Gastrocnemius medialis (tissue), 4 donors: ENCODE measurements around the gene FAM110A.

Experiments used
- POLR2A ChIP-seq, 2 donors: fragments of 450-650 bp; IDR thresholded peaks; one replicate each; pipeline ENCODE4 v1.6.1; 2017; ENCODE audit warnings: antibody characterized with exemption in 2 of 2, mild to moderate bottlenecking in 2 of 2, moderate library complexity in 2 of 2
- TF ChIP-seq, protein P1 (sequence below), 5 experiments: fragments of 450-650 bp in 3 of 5; fragments of 200-600 bp in 2 of 5; sonication (generic) in 2 of 5; IDR thresholded peaks in 4 of 5; conservative IDR thresholded peaks in 1 of 5; 1 replicate in 4 of 5; 2 replicates in 1 of 5; pipeline ENCODE4 v1.5.1; 2016 to 2019; ENCODE audit warnings: antibody characterized with exemption in 5 of 5, mild to moderate bottlenecking in 3 of 5, moderate library complexity in 3 of 5

DNA sequence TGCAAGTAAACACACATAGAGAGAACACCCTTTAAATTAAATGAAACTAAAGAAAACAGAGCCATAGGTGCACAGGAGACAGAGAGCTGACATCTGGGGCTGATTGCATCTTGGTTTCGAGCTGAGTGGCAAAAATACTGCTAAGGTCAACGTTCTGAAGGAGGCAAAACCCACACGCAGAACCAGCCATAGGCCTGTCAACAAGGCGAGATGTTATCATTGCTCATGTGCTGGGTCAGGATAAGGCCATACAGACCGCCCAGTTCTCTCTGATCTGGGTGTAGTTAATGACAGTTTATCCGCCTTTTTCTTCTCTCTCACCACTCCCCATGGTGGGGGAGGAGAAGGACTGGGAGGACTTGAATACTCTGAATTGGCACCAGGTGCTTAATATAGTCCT, 4.5 kb upstream of the FAM110A start:
- TF ChIP-seq, protein P1, sequence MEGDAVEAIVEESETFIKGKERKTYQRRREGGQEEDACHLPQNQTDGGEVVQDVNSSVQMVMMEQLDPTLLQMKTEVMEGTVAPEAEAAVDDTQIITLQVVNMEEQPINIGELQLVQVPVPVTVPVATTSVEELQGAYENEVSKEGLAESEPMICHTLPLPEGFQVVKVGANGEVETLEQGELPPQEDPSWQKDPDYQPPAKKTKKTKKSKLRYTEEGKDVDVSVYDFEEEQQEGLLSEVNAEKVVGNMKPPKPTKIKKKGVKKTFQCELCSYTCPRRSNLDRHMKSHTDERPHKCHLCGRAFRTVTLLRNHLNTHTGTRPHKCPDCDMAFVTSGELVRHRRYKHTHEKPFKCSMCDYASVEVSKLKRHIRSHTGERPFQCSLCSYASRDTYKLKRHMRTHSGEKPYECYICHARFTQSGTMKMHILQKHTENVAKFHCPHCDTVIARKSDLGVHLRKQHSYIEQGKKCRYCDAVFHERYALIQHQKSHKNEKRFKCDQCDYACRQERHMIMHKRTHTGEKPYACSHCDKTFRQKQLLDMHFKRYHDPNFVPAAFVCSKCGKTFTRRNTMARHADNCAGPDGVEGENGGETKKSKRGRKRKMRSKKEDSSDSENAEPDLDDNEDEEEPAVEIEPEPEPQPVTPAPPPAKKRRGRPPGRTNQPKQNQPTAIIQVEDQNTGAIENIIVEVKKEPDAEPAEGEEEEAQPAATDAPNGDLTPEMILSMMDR (IDR thresholded peaks at IDR 0.05 in 4 of 5, conservative IDR thresholded peaks at IDR 0.05 in 1 of 5) = no peak
- no peak for TF ChIP-seq POLR2A (IDR thresholded peaks at IDR 0.05)
